Measurements from ENCODE around the gene HIBADH.

The HIBADH gene

DNA sequence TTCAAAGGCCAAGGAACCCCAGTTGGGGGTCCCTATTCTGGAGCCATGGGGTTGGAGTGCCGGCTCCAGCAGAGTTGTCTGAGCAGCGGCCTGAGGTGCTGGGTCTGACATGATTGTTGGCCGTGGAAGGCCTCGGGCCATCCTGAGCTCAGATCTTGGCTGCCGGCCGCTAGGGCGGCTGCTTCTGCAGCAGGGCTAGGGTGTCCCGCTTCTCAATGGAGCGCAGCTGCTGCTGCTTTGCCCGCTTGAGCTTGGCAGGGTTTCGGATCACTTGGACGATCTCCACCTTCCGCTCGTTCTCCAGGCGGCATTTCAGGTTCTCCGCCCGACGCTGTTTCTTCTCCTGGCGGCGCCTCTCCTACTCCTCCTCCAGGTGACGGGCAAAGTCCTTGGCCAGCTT, 171.1 kb downstream of the HIBADH start:
- DNase-seq (ENCODE audit: low read depth), result no peak

DNA sequence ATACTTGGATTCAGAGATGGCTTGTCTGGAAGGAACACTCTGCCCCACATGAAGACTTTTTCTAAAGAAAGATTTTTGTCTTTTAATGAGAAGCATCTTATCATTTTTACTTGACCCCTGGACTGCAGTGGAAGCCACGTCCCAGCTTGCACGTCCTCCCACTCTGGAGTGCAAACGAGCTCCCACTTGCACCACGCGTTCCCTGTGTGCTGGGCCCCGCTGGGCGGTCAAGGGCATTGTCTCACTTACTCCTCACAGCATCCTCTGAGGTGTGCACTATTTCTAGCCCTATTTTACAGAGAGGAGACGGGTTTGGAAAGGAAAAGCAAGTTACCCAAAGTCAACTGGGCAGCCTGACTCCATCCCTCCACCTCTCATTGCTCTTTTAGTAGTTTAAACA, 175.2 kb downstream of the HIBADH start:
- DNase-seq (ENCODE audit: low read depth), result no peak

DNA sequence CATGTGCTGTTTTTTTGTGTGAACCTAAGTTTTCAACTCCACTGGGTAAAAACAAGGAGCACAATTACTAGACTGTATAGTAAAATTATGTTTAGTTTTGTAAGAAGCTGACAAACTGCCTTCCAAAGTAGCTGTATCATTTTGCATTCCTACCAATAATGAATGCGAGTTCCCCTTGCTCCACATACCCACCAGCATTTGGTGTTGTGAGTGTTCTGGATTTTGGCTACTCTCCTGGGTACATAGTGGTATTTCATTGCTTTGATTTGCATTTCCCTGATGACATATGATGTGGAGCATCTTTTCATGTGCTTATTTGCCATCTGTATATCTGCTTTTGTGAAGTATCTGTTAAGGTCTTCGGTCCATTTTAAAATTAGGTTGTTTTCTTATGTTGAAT, 178.2 kb downstream of the HIBADH start:
- no peak for DNase-seq (ENCODE audit: low read depth)

DNA sequence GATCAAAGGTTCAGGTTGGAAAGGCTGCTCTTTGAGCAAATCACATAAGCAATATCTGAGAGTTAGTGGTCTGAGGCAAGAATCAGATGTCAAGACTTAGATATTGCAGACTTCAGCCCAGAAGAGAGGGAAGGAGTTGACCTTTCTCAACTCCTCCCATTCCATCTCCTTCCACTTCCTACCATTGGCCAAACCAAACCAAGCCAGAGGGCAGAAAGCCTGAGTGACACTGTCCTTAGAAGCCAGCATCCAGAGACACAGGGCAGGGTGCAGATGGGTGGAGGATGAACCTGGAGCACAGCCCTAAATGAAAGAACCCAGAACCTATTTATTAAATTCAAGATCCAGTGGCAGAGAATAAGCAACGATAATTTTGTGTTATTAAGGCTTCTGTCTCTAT, 180.5 kb downstream of the HIBADH start:
- no peak for DNase-seq (ENCODE audit: low read depth)

DNA sequence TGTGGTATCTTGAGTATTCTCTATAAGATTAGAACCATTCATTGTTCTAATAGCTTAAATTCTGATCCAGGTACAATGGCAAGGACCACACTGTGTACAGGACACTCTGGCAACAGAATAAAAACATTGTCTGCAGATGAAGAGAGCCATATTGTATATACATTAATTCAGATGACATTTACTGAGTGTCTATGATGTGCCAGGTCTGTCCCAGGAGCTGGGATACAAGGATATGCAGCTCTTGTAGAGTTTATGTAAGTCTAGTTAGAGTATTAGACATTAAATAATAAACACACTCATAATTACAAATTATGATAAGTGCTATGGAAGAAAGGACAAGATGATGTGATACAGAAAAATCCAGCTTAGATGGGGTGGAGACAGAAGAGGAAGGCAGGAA, 184.1 kb downstream of the HIBADH start:
- DNase-seq (ENCODE audit: low read depth), result no peak

DNA sequence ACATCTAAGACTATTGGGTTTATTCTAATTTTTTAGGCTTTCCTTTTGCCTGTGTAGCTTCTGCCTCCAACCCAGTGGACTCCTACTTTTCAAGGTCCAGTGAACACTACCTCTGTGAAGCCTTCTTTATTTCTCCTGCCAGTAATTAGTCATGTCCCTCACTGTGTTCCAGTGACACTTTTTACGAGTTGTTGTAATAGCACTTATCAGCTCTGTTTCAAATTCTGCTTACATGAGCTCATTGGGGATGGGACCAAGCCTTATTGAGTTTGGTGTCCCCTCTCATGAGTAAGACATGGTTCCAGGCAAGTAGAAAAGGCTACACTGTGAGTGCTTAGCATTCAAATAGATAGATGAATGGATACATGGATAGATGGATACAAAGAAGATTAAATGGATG, 184.6 kb downstream of the HIBADH start:
- no peak for DNase-seq (ENCODE audit: low read depth)

DNA sequence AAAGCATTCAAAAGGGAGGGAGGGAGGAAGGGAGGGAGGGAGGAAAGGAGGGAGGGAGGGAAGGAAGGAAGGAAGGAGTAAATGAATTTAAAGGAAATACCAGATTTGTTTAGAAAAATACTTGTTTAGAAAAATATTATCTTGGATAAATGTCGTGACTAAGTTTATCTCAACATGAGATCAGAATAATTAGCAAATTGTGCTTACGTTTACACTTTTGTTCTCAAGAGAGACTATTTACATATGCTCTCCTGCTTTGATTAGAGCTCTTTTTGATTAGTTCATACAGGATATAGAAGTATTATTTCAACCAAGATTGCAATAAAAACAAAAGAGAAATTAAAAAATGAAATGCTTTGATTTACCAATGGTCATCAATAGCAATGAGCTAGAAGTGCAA, 186.2 kb downstream of the HIBADH start:
- no peak for DNase-seq (ENCODE audit: low read depth)

All from activated T-cell treated with anti-CD3 and anti-CD28 coated beads for 1 hour (primary cell).